WTC11 (cell line): ENCODE measurements around the gene PSENEN. TPM values are rescaled to one million over a fixed set of nuclear protein-coding genes. Genes with fewer than 3 reads are reported as not detected.
A peak's percentile ranks its signal among the peaks of the same experiment; 100 is the strongest.

Source experiments
- AFF4 ChIP-seq: sonication (generic); formaldehyde crosslinking; IDR thresholded peaks from 2 replicates; pipeline ENCODE4 v1.8.1; 2023; ENCODE audit warnings: mild to moderate bottlenecking, missing genetic modification reagents, borderline replicate concordance
- ATF3 ChIP-seq: sonication (generic); formaldehyde crosslinking; conservative IDR thresholded peaks from 2 replicates; pipeline ENCODE4 v1.8.1; 2022; ENCODE audit warnings: mild to moderate bottlenecking, missing genetic modification reagents
- CREB1 ChIP-seq: sonication (generic); formaldehyde crosslinking; IDR thresholded peaks from 2 replicates; pipeline ENCODE4 v1.8.0; 2023; ENCODE audit warnings: mild to moderate bottlenecking, missing genetic modification reagents
- E2F5 ChIP-seq: sonication (generic); formaldehyde crosslinking; IDR thresholded peaks from 2 replicates; pipeline ENCODE4 v1.8.1; 2022; ENCODE audit warnings: mild to moderate bottlenecking, moderate library complexity, missing genetic modification reagents
- ESRRA ChIP-seq: sonication (generic); formaldehyde crosslinking; IDR thresholded peaks from 2 replicates; pipeline ENCODE4 v1.8.1; 2022; ENCODE audit warnings: mild to moderate bottlenecking, missing genetic modification reagents, borderline replicate concordance
- ETV6 ChIP-seq: sonication (generic); formaldehyde crosslinking; IDR thresholded peaks from 2 replicates; pipeline ENCODE4 v1.8.1; 2022; ENCODE audit warnings: mild to moderate bottlenecking, missing genetic modification reagents
- HMGXB4 ChIP-seq: sonication (generic); formaldehyde crosslinking; IDR thresholded peaks from 2 replicates; pipeline ENCODE4 v1.8.1; 2023; ENCODE audit warnings: mild to moderate bottlenecking, moderate library complexity, missing genetic modification reagents
- JAZF1 ChIP-seq: fragments of 250-450 bp; sonication (Bioruptor Pico); IDR thresholded peaks from 2 replicates; pipeline ENCODE4 v1.9.0; 2021; ENCODE audit warnings: moderate library complexity, mild to moderate bottlenecking, inconsistent platforms
- MLX ChIP-seq: sonication (generic); formaldehyde crosslinking; IDR thresholded peaks from 2 replicates; pipeline ENCODE4 v1.8.1; 2023; ENCODE audit warnings: mild to moderate bottlenecking, missing genetic modification reagents, moderate library complexity
- MYBL2 ChIP-seq: sonication (generic); formaldehyde crosslinking; IDR thresholded peaks from 2 replicates; pipeline ENCODE4 v1.8.1; 2023; ENCODE audit warnings: mild to moderate bottlenecking, moderate library complexity, missing genetic modification reagents
- NR1H2 ChIP-seq: sonication (generic); formaldehyde crosslinking; IDR thresholded peaks from 2 replicates; pipeline ENCODE4 v1.9.0; 2021; ENCODE audit warnings: mild to moderate bottlenecking, moderate library complexity, missing genetic modification reagents
- NR3C1 ChIP-seq: sonication (generic); formaldehyde crosslinking; conservative IDR thresholded peaks from 2 replicates; pipeline ENCODE4 v1.8.1; 2023; ENCODE audit warnings: low read depth, mild to moderate bottlenecking, missing genetic modification reagents
- SOX15 ChIP-seq: fragments of 250-450 bp; sonication (Bioruptor Pico); IDR thresholded peaks from 2 replicates; pipeline ENCODE4 v1.9.0; 2021; ENCODE audit warnings: mild to moderate bottlenecking
- USF2 ChIP-seq: sonication (generic); formaldehyde crosslinking; IDR thresholded peaks from 2 replicates; pipeline ENCODE4 v1.8.1; 2023; ENCODE audit warnings: mild to moderate bottlenecking, missing genetic modification reagents, moderate library complexity
- ZNF263 ChIP-seq: sonication (generic); formaldehyde crosslinking; IDR thresholded peaks from 2 replicates; pipeline ENCODE4 v1.8.1; 2022; ENCODE audit warnings: low read depth, mild to moderate bottlenecking, moderate library complexity, missing genetic modification reagents
- ZNF281 ChIP-seq: sonication (generic); formaldehyde crosslinking; IDR thresholded peaks from 2 replicates; pipeline ENCODE4 v1.8.0; 2023; ENCODE audit warnings: mild to moderate bottlenecking, missing genetic modification reagents
- ZNF396 ChIP-seq: fragments of 250-450 bp; sonication (Bioruptor Pico); IDR thresholded peaks from 2 replicates; pipeline ENCODE4 v1.8.0; 2021; ENCODE audit warnings: mild to moderate bottlenecking, moderate library complexity, borderline replicate concordance
- ZNF416 ChIP-seq: fragments of 250-450 bp; sonication (Bioruptor Pico); IDR thresholded peaks from 2 replicates; pipeline ENCODE4 v1.9.0; 2021; ENCODE audit warnings: mild to moderate bottlenecking, inconsistent platforms
- ZNF532 ChIP-seq: fragments of 250-450 bp; sonication (Bioruptor Pico); IDR thresholded peaks from 2 replicates; pipeline ENCODE4 v1.9.0; 2021; ENCODE audit warnings: mild to moderate bottlenecking, borderline replicate concordance
- ZSCAN18 ChIP-seq: fragments of 250-450 bp; sonication (Bioruptor Pico); IDR thresholded peaks from 2 replicates; pipeline ENCODE4 v2.1.2; 2022; ENCODE audit warnings: mild to moderate bottlenecking, moderate library complexity
- total RNA-seq: library from RNA; stranded (reverse); gene quantifications from 3 replicates; pipeline ENCODE4 v1.2.3, GENCODE V29; 2021

Gene PSENEN
- total RNA-seq, 1 experiment from 2014 or later = 80.3 TPM

GRCh38 chr19:35716801-35717664 lies 28.4 kb upstream of the PSENEN start (continued):
- TF ChIP-seq ZNF416 (CRISPR knock-in tag) = no peak
- 0 out of 2 replicates have a peak, but pooled peaks have one; percentile 77 for TF ChIP-seq AFF4 (CRISPR knock-in tag)
- no peak for TF ChIP-seq ZNF281
- TF ChIP-seq JAZF1 = no peak
- TF ChIP-seq NR1H2 (CRISPR knock-in tag) = no peak
- TF ChIP-seq ZNF532 = no peak
- TF ChIP-seq ZNF396 (CRISPR knock-in tag) = no peak
- no peak for TF ChIP-seq MLX (CRISPR knock-in tag)
- 0 out of 2 replicates have a peak, but pooled peaks have one; percentile 14 for TF ChIP-seq CREB1
- 0 out of 2 replicates have a peak, but pooled peaks have one; percentile 67 for TF ChIP-seq ETV6 (CRISPR knock-in tag)
- peak; percentile 93 for TF ChIP-seq HMGXB4 (CRISPR knock-in tag)
- no peak for TF ChIP-seq NR3C1
- peak; percentile 46 for TF ChIP-seq USF2 (CRISPR knock-in tag)
- no peak for TF ChIP-seq ATF3 (CRISPR knock-in tag)
- TF ChIP-seq E2F5 (CRISPR knock-in tag) = peak; percentile 68
- TF ChIP-seq ESRRA (CRISPR knock-in tag) = peak; percentile 73; the same call in 1 of the 2 replicates
- no peak for TF ChIP-seq SOX15
- peak; percentile 91; the same call in 1 of the 2 replicates for TF ChIP-seq ZNF263
- no peak for TF ChIP-seq ZSCAN18 (CRISPR knock-in tag)
- no peak for TF ChIP-seq MYBL2
